Measurements from ENCODE around the gene CHST2. TPM values are rescaled to one million over a fixed set of nuclear protein-coding genes. Genes with fewer than 3 reads are reported as not detected.

CHST2 gene
- total RNA-seq, 4 donors from 2014 or later, result 0.75 to 8.8 (median 3.0) TPM

DNA sequence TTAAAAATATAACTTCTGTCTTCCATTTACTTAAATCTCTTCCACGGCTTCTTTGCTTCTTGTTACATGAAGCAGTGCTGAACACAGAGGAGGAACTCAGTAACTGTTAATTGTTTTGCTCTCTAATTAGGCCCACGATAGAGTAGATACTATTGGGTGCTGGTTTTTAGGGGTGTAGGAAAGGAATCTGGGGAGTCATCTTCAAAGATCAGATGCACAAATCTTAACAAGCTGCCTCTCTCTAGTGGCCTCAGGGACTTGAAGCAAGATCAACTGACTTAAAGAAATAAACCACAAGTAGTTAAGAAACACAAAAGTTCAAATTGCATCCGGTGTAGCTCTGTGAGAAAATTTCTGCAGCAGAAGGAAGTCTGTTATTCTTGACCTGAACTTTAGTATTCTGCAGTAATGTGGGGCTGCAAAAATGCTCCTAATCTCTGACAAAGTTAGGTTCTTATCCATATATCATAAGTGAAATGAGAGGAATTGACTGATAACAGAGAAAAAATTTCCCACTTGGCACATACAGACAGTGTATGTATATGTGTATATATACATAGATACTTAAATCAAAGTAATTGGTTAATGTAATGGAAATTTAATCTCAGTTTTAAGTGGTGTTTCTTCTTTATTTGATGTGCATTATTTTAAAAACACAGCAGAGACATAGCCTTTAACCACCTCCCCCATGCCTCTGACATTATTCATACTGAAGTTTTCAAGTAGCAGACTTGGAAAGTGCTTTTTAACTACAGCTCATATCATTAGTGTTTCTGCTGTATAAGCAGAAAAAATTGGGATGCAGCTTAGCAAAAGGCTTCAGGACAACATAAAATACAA lies 51.8 kb downstream of the CHST2 start:
- Histone ChIP-seq H3K9me3 (no peaks in the 10 kb centered on the region), H3K27me3 (no peaks in the 10 kb centered on the region), H3K36me3 (no peaks in the 10 kb centered on the region), H3K4me3 (no peak overlapping the region), H3K4me1 (peaks cover 0 to 3% (median 0%) of the 10 kb centered on the region in 4 donors), H3K27ac (peak overlapping the region; percentile 13 to 38 (median 20))
- in situ Hi-C loops (cut with MboI; ENCODE audit: low pct_ligation_motif_present in 1 of 4, low pct_unique_long_range_greater_than_20kb in 1 of 4, low sequenced_read_pairs in 3 of 4), result no loop called here
- TF ChIP-seq CTCF (IDR thresholded peaks at IDR 0.05) (no peak), EP300 (IDR thresholded peaks at IDR 0.05; ENCODE audit: low read depth) (no peak), POLR2AphosphoS5 (IDR thresholded peaks at IDR 0.05) (no peak), POLR2A (IDR thresholded peaks at IDR 0.05) (no peak)
- 50 to 57% methylated on average over 2 to 3 of the region's 3 CpGs for WGBS, 2 donors (ENCODE audit: low coverage in 1 of 2)
- DNase-seq, result no peak
- intact Hi-C loops (cut with DNase I; ENCODE audit: low total_unique reads), result no loop called here

- TF ChIP-seq POLR2AphosphoS5 (IDR thresholded peaks at IDR 0.05) (no peak), EP300 (IDR thresholded peaks at IDR 0.05; ENCODE audit: low read depth) (no peak), CTCF (IDR thresholded peaks at IDR 0.05) (no peak), POLR2A (IDR thresholded peaks at IDR 0.05) (no peak)
- Histone ChIP-seq H3K27me3 (no peaks in the 10 kb centered on the region), H3K4me1 (peaks cover 0 to 3% (median 0%) of the 10 kb centered on the region in 4 donors), H3K9me3 (no peaks in the 10 kb centered on the region), H3K4me3 (no peak overlapping the region), H3K27ac (no peak overlapping the region), H3K36me3 (no peaks in the 10 kb centered on the region)
- 88% methylated on average over 4 to 5 of the region's 5 CpGs for WGBS, 2 donors (ENCODE audit: low coverage in 1 of 2)
- in situ Hi-C loops (cut with MboI; ENCODE audit: low pct_ligation_motif_present in 1 of 4, low pct_unique_long_range_greater_than_20kb in 1 of 4, low sequenced_read_pairs in 3 of 4) (no loop called here), intact Hi-C loops (cut with DNase I; ENCODE audit: low total_unique reads) (no loop called here)
- no peak for DNase-seq
Observed at GRCh38 chr3:143172062-143172794, 52.7 kb downstream of the CHST2 start.

GRCh38 chr3:143172795-143173145 lies 53.2 kb downstream of the CHST2 start:
- Histone ChIP-seq H3K36me3 (no peaks in the 10 kb centered on the region), H3K4me1 (peaks cover 0 to 3% (median 0%) of the 10 kb centered on the region in 4 donors), H3K27me3 (no peaks in the 10 kb centered on the region), H3K4me3 (no peak overlapping the region), H3K27ac (no peak overlapping the region), H3K9me3 (no peaks in the 10 kb centered on the region)
- in situ Hi-C loops (cut with MboI; ENCODE audit: low pct_ligation_motif_present in 1 of 4, low pct_unique_long_range_greater_than_20kb in 1 of 4, low sequenced_read_pairs in 3 of 4), result no loop called here
- TF ChIP-seq POLR2AphosphoS5 (IDR thresholded peaks at IDR 0.05) (no peak), EP300 (IDR thresholded peaks at IDR 0.05; ENCODE audit: low read depth) (no peak), CTCF (IDR thresholded peaks at IDR 0.05) (no peak), POLR2A (IDR thresholded peaks at IDR 0.05) (no peak)
- no peak for DNase-seq
- intact Hi-C loops (cut with DNase I; ENCODE audit: low total_unique reads), result no loop called here
- 54 to 76% methylated on average over 2 of the region's 2 CpGs for WGBS, 2 donors (ENCODE audit: low coverage in 1 of 2)

- TF ChIP-seq POLR2AphosphoS5 (IDR thresholded peaks at IDR 0.05) (no peak), POLR2A (IDR thresholded peaks at IDR 0.05) (no peak), EP300 (IDR thresholded peaks at IDR 0.05; ENCODE audit: low read depth) (no peak), CTCF (IDR thresholded peaks at IDR 0.05) (no peak)
- 67 to 84% methylated on average over 1 of the region's 1 CpG for WGBS, 2 donors (ENCODE audit: low coverage in 1 of 2)
Observed at GRCh38 chr3:143173242-143173641, 53.7 kb downstream of the CHST2 start.

More at GRCh38 chr3:143173242-143173641, 53.7 kb downstream of the CHST2 start:
- intact Hi-C loops (cut with DNase I; ENCODE audit: low total_unique reads), result no loop called here
- Histone ChIP-seq H3K27me3 (no peaks in the 10 kb centered on the region), H3K4me3 (no peak overlapping the region), H3K9me3 (no peaks in the 10 kb centered on the region), H3K27ac (no peak overlapping the region), H3K36me3 (no peaks in the 10 kb centered on the region), H3K4me1 (peaks cover 0 to 3% (median 0%) of the 10 kb centered on the region in 4 donors)
- in situ Hi-C loops (cut with MboI; ENCODE audit: low pct_ligation_motif_present in 1 of 4, low pct_unique_long_range_greater_than_20kb in 1 of 4, low sequenced_read_pairs in 3 of 4), result no loop called here
- DNase-seq, result no peak
